ENCODE results near the gene CLCN6. TPM values are rescaled to one million over a fixed set of nuclear protein-coding genes. Genes with fewer than 3 reads are reported as not detected.

CLCN6 gene
- total RNA-seq, 3 donors from 2014 or later, result 14.6 to 21.1 (median 16.7) TPM

GRCh38 chr1:11878081-11878890 is 72.3 kb downstream of the CLCN6 start:
- intact Hi-C loops (cut with DNase I; ENCODE audit: low total_unique reads), result no loop called here
- no peak overlapping the region for H3K27ac ChIP-seq
- peaks cover 0 to 8% of the 10 kb centered on the region in 2 donors for H3K27me3 ChIP-seq

DNA sequence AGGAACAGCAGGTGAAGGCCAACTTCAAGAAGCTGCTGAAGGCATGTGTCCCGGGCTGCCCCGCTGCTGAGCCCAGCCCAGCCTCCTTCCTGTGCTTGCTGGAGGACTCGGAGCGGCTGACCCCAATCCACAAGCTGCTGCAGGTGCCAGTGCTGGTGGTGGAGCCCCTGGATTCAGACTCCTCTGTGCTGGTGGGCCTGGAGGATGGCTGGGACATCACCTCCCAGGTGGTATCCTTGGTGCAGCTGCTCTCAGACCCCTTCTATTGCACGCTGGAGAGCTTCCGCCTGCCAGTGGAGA is 72.8 kb downstream of the CLCN6 start:
- intact Hi-C loops (cut with DNase I; ENCODE audit: low total_unique reads), result no loop called here
- Histone ChIP-seq H3K4me1 (no peaks in the 10 kb centered on the region), H3K9me3 (no peaks in the 10 kb centered on the region), H3K27me3 (peaks cover 0 to 8% of the 10 kb centered on the region in 2 donors), H3K4me3 (no peak overlapping the region), H3K36me3 (no peaks in the 10 kb centered on the region), H3K27ac (no peak overlapping the region)
- no peak for DNase-seq (ENCODE audit: low spot score in 2 of 2)
- TF ChIP-seq POLR2A (IDR thresholded peaks at IDR 0.05), result no peak
- no peak for TF ChIP-seq POLR2AphosphoS5 (IDR thresholded peaks at IDR 0.05)
- no peak for TF ChIP-seq CTCF (IDR thresholded peaks at IDR 0.05)

More at GRCh38 chr1:11878081-11878890, 72.3 kb downstream of the CLCN6 start:
- Histone ChIP-seq H3K4me3 (no peak overlapping the region), H3K36me3 (no peaks in the 10 kb centered on the region), H3K4me1 (no peaks in the 10 kb centered on the region), H3K9me3 (no peaks in the 10 kb centered on the region)
- no peak for DNase-seq (ENCODE audit: low spot score in 2 of 2)
- TF ChIP-seq POLR2A (IDR thresholded peaks at IDR 0.05), result no peak
- no peak for TF ChIP-seq CTCF (IDR thresholded peaks at IDR 0.05)
- no peak for TF ChIP-seq POLR2AphosphoS5 (IDR thresholded peaks at IDR 0.05)

DNA sequence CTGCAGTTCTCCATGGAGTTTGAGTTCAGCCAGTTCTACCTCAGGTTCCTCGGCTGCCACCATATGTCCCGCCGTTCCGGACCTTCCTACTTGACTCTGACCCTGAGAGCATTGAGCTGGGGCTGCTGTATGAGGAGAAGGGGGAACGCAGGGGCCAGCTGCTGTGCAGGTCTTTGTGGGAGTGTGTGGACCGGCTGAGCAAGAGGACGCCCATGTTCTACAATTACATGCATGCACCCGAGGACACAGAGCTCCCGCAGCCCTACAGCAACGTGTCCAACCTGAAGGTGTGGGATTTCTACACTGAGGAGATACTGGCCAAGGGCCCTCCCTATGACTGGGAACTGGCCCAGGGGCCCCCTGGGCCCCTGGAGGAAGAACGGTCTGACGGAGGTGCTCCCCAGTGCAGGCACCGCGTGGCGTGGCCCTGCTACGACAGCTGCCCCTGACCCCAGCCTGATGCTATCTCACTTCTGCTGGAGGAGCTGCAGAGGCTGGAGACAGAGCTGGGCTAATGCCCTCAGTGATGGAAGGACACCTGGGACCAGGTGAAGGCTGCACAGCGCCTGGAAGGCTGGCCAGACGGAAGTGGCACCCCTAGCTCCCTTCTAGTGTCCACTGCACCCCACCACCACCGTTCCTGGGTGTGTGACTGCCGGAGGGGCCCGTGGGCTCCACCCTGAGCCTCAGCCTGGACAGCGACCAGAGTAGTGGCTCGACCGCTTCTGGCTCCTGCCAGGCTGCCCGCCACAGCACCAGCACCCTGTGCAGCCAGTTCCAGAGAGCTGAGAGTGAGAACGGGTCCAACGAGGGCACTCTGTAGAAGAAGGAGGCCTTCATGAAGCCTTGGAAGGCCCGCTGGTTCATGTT is 73.6 kb downstream of the CLCN6 start:
- no peak overlapping the region for H3K4me3 ChIP-seq
- peaks cover 0 to 5% of the 10 kb centered on the region in 2 donors for H3K27me3 ChIP-seq
- no peak for DNase-seq (ENCODE audit: low spot score in 2 of 2)
- H3K4me1 ChIP-seq, result no peaks in the 10 kb centered on the region
- H3K9me3 ChIP-seq, result no peaks in the 10 kb centered on the region
- no peak overlapping the region for H3K27ac ChIP-seq
- TF ChIP-seq POLR2A (IDR thresholded peaks at IDR 0.05) (no peak), CTCF (IDR thresholded peaks at IDR 0.05) (no peak), POLR2AphosphoS5 (IDR thresholded peaks at IDR 0.05) (no peak)
- intact Hi-C loops (cut with DNase I; ENCODE audit: low total_unique reads), result no loop called here
- H3K36me3 ChIP-seq, result no peaks in the 10 kb centered on the region

DNA sequence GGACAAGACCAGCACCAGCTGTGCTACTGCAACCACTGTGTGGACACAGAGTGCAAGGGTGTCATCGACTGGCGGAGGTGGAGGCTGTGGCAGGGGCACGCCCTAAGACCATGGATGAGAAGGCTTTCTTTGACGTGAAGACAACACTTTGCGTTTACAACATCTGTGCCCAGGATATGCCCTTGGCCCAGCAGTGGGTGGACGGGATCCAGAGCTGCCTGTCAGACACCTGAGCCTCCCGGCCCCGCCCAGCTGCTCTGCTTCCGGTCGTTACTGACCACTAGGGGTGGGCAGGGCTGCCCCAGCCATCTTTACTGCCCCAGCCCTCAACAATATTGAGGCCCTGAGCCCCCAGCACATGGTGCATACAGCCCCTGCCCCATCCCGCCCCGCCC is 74.2 kb downstream of the CLCN6 start:
- H3K27ac ChIP-seq, result peak overlapping the region in 1 of 2 donors; percentile 55

More for the DNA sequence above, 74.2 kb downstream of the CLCN6 start:
- no peaks in the 10 kb centered on the region for H3K9me3 ChIP-seq
- no peaks in the 10 kb centered on the region for H3K27me3 ChIP-seq
- H3K4me3 ChIP-seq, result no peak overlapping the region
- intact Hi-C loops (cut with DNase I; ENCODE audit: low total_unique reads), result no loop called here
- H3K4me1 ChIP-seq, result no peaks in the 10 kb centered on the region
- no peaks in the 10 kb centered on the region for H3K36me3 ChIP-seq
- DNase-seq (ENCODE audit: low spot score in 2 of 2), result no peak
- TF ChIP-seq POLR2AphosphoS5 (IDR thresholded peaks at IDR 0.05) (no peak), CTCF (IDR thresholded peaks at IDR 0.05) (no peak), POLR2A (IDR thresholded peaks at IDR 0.05) (no peak)
